SK-N-SH (cell line): ENCODE results near the gene UNKL.

Experiments used
- CTCF ChIP-seq: fragments of 200-600 bp; sonication (generic); IDR thresholded peaks from 2 replicates; pipeline ENCODE4 v1.6.1; 2017; ENCODE audit warnings: antibody characterized with exemption, mild to moderate bottlenecking, moderate library complexity
- FOXM1 ChIP-seq: IDR thresholded peaks from 2 replicates; pipeline ENCODE4 v1.4.0; 2012; ENCODE audit warnings: low read depth, mild to moderate bottlenecking
- TAF1 ChIP-seq: IDR thresholded peaks from 2 replicates; pipeline ENCODE4 v1.6.1; 2012; ENCODE audit warnings: low read depth, mild to moderate bottlenecking, low read length, moderate library complexity, borderline replicate concordance

GRCh38 chr16:1420111-1420539, 5.6 kb upstream of the UNKL start:
- TF ChIP-seq CTCF (no peak), TAF1 (no peak), FOXM1 (no peak)
